HuH-7 (cell line): ENCODE results near the gene KIAA0825.
A peak's percentile ranks its signal among the peaks of the same experiment; 100 is the strongest.
"Not testable (repeated sequence)": the region's sequence is repeated elsewhere in the genome, so short reads cannot be mapped to it uniquely, and the experiment has no call there.

ENCODE experiments used
- DNase-seq: peaks from one replicate; pipeline ENCODE4 v3.0.0; 2011; ENCODE audit warnings: low spot score

The KIAA0825 gene

GRCh38 chr5:94175912-94176311 lies 442.5 kb downstream of the KIAA0825 start:
- DNase-seq = no peak

DNA sequence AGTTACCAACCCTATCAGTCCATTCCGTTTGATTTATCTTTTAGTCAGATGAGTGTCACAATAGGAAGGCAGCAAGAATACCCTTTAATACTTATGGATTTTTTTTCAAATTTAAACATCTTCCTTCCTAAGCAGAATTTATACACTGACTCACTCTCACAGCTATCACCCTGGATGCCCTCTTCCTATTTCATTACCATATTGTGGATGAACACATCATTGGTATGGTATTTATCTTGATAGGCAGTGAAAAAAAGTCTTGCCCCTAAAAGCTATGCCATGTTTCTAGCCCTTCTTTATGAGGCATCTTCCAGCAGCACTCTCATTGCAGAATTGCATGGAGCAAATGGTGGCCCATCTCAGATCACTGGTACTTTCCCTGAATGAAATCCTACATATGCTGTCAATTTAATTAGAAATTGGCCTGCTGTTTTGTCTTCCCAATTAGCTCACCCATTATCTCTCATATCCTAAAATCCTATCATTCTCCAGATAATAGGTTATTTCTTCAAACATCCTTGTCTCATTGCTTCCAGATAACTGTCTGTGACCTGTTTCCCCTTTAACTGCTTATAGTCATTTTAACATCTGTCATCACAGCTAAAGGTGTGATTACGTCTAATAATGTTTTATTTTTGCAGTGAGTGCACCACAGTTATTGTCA lies 443.5 kb downstream of the KIAA0825 start:
- DNase-seq = no peak

- DNase-seq = no peak
These were observed 445.3 kb downstream of the KIAA0825 start for GRCh38 chr5:94173100-94173499.

DNA sequence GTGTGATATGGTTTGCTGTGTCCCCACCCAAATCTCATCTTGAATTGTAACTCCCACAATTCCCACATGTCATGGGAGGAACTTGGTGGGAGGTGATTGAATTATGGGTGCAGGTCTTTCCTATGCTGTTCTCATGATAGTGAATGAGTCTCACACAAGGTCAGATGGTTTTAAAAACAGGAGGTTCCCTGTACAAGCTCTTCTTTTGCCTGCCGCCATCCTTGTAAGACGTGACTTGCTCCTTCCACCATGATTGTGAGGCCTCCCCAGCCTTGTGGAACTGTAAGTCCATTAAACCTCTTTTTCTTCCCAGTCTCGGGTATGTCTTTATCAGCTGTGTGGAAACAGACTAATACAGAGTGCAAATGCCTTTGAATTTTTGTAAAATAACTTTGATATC lies 447.3 kb downstream of the KIAA0825 start:
- DNase-seq = not testable (repeated sequence)

DNA sequence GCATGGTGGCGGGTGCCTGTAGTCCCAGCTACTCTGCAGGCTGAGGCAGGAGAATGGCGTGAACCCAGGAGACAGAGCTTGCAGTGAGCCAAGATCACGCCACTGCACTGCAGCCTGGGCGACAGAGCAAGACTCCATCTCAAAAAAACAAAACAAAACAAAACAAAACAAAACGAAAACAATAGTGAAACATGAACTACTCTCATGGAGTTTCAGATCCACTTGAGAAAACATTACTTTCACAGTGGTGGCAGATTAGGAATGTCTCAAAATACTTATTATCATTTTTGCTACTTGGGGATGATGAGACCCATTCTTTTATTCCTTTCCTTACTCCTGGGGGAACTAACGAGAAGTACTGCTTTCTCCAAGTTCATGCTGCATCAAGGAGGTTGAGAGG lies 448.2 kb downstream of the KIAA0825 start:
- not testable (repeated sequence) for DNase-seq

DNA sequence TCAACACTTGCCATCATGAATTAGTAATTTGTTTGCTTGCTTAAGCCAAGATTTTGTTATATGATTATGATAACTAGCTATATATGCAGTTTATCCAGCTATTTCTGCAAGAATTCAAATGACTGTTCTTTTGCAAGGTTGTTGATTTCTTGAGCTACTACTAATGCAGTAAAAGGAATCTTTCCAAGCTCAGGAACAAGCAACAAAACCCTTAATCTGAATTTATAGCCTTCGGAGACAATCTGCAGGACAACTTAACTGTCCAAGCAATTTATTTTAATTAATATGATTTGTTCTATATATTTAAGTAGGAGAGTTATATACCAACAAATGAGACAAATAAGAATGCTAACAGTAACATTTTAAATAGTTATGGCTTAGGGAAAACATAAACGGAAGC lies 450.3 kb downstream of the KIAA0825 start:
- no peak for DNase-seq

- DNase-seq = no peak
These were observed 456.6 kb downstream of the KIAA0825 start for GRCh38 chr5:94161801-94162200.

GRCh38 chr5:94159144-94159543 lies 459.3 kb downstream of the KIAA0825 start:
- DNase-seq = no peak

- no peak for DNase-seq
These were observed 460.5 kb downstream of the KIAA0825 start for GRCh38 chr5:94157704-94158539.

- no peak for DNase-seq
These were observed 463.7 kb downstream of the KIAA0825 start for GRCh38 chr5:94154672-94155071.

GRCh38 chr5:94153736-94154450 lies 464.5 kb downstream of the KIAA0825 start:
- no peak for DNase-seq

DNA sequence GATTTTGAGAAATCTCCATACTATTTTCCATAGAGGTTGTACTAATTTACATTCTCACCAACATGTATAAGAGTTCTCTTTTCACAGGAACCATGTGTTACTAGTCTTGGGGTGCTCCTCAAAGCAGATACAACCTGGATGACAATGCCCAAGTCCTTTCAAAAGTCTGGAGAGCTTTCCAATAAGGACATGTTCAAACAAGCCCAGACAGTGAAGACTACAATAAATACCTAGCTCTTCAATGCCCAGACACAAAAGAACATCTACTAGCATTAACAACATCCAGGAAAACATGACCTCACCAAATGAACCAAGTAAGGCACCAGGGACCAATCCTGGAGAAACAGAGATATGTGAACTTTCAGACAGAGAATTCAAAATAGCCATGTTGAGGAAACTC lies 474.8 kb downstream of the KIAA0825 start:
- DNase-seq = not testable (repeated sequence)

GRCh38 chr5:94140300-94140699 lies 478.1 kb downstream of the KIAA0825 start:
- no peak for DNase-seq

DNA sequence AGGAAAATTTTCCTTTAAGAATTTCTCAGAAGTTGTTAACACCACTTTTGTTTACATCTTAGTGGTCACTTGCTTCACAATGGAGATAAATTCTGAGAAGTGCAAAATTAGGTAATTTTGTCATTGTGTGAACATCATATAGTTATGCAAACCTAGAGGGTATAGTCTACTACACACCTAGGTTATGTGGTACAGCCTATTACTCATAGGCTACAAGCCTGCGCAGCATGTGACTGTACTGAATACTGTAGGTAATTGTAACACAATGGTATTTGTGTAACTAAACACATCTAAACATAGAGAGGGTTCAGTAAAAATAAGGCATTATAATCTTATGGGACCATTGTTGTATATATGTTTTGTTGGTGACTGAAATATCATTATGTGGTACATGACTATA lies 488.3 kb downstream of the KIAA0825 start:
- no peak for DNase-seq

DNA sequence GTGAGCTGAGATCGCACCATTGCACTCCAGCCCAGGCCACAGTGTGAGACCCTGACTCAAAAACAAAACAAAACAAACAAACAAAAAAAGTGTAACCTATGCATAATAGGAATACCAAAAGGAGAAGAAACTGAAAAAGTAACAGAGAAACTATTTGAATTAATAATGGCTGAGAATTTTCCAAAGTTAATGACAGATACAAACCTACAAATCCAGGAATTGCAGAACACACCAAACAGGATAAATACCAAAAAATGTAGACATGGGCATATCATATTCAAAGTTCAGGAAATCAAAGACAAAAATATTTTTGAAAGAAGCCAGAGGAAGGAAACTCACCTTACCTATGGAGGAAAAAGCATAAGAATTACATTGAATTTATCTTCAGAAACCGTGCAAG lies 493.3 kb downstream of the KIAA0825 start:
- no peak for DNase-seq

DNA sequence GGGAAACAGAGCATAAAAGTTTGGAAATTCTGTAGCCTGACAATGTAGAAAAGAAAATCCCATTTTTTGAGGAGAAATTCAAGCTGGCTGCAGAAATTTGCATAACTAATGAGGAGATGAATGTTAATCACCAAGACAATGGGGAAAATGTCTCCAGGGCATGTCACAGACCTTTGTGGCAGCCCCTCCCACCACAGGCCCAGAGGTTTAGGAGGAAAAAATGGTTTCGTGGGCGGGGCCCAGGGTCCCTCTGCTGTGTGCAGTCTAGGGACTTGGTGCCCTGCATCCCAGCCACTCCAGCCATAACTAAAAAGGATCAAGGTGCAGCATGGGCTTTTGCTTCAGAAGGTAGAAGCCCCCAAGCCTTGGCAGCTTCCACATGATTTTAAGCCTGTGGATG lies 502.1 kb downstream of the KIAA0825 start:
- not testable (repeated sequence) for DNase-seq

- DNase-seq = peak; percentile 28
These were observed 505.3 kb downstream of the KIAA0825 start for GRCh38 chr5:94113087-94113486.

DNA sequence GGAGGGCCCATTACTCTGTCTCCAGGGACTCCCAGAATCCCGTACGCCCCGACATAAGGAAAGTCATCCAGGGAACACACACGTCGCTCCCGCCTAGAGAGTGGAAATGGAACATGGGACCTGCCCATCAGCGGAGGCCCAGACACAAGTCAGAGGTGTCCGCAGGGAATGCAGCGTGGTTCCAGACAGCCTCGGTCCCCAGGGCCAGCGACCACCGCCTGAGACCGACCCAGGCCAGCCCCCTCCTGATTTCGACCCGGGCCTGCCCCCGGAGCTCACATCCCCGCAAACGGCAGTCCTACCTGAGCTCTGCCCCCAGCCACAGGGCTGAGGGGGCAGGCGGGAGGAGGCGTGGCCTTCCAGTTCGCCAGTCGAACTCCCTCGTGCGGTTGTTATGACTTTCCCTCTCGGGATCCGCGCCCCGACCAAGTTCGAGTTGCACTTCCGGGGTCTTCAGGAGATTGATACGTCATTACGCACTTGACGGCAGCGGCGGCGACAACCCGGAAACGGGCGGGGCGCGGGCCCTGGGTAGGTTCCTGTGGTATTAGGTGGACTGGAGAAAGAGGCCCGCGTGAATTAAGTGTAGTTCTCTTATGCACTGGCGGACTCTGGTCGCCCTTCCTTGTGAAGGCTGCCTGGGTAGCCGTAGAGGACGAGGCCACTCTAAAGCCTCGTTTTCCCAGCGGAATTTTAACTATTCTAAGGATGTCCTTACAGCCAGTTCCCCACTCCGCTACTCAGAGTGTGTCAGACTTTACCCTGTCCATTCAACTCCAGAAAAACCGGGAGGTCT lies 507.0 kb downstream of the KIAA0825 start:
- DNase-seq = peak; percentile 89

- DNase-seq = no peak
These were observed 514.7 kb downstream of the KIAA0825 start for GRCh38 chr5:94103514-94104245.
